Measurements from ENCODE around the gene RET.

Gene RET

DNA sequence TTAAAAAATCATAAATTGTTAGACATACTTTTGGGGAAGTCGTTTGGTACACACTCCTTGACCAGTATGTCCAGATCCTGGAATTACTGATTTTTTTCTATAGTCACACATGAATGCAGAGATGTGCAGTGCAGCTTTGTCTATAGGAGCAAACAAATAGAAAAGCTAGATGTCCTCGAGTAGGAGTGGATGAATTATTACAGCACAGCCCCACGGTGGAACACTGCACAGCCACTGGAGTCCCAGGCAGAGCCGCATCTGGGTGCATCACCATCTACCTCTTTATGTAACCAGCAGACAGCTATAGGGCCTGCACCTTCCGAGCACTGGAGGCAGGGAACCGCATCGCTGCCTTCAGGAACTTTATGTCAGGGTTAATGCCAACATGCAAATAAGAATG lies 17.0 kb upstream of the RET start:
- Histone ChIP-seq H3K9ac (ENCODE audit: low read length) (no peak overlapping the region), H3K4me3 (ENCODE audit: low read length) (no peak overlapping the region), H3K27me3 (ENCODE audit: control insufficient read depth, insufficient read depth, low read length) (no peaks in the 10 kb centered on the region), H3K4me1 (ENCODE audit: control insufficient read depth, insufficient read depth, low read length) (no peaks in the 10 kb centered on the region), H3K27ac (ENCODE audit: low read depth, low read length) (no peak overlapping the region), H3K36me3 (ENCODE audit: control insufficient read depth, insufficient read depth, low read length) (no peaks in the 10 kb centered on the region)

DNA sequence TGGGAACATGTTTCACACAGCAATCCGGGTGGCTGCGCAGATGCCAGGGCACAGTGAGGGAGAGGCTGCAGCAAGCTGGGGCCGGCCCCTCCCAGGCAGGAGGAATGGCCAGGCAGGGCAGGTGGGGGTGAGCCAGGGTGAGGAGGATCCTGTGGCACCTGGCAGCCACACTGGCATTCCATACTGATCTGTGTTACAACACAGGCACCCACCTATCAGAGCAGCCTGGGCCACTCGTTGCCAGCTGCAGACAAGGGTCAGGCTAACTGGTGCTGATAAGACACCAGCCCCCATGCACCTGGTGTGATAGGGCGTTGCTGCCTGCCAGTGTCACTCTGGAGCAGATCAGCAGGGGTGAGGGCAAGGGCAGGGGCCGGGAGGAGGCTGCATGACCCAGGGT lies 16.6 kb upstream of the RET start:
- no peaks in the 10 kb centered on the region for H3K27me3 ChIP-seq (ENCODE audit: control insufficient read depth, insufficient read depth, low read length)
- no peak overlapping the region for H3K27ac ChIP-seq (ENCODE audit: low read depth, low read length)
- no peak overlapping the region for H3K9ac ChIP-seq (ENCODE audit: low read length)
- H3K4me3 ChIP-seq (ENCODE audit: low read length) = no peak overlapping the region
- H3K4me1 ChIP-seq (ENCODE audit: control insufficient read depth, insufficient read depth, low read length) = no peaks in the 10 kb centered on the region
- no peaks in the 10 kb centered on the region for H3K36me3 ChIP-seq (ENCODE audit: control insufficient read depth, insufficient read depth, low read length)

DNA sequence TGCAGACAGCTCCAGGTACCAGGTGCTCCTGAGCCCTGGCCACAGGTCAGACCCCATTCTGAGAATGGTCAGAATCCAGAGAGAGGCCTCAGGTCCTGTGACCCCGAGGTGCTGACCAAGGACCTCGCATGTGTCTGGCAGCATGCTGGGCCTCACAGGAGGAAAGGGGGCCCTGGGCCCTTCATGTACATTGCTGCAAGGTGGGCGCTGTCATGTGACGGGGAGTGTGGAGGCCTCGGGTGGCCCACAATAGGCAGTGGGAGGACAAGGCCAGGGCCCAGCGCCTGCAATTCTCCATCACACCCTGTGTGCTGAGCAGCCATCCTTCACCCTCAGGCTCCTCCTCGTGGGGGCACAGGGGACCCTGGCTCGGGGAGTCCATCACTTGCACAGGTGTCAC lies 15.5 kb upstream of the RET start:
- Histone ChIP-seq H3K4me3 (ENCODE audit: low read length) (no peak overlapping the region), H3K27me3 (ENCODE audit: control insufficient read depth, insufficient read depth, low read length) (no peaks in the 10 kb centered on the region), H3K9ac (ENCODE audit: low read length) (no peak overlapping the region), H3K36me3 (ENCODE audit: control insufficient read depth, insufficient read depth, low read length) (no peaks in the 10 kb centered on the region), H3K4me1 (ENCODE audit: control insufficient read depth, insufficient read depth, low read length) (no peaks in the 10 kb centered on the region), H3K27ac (ENCODE audit: low read depth, low read length) (no peak overlapping the region)

DNA sequence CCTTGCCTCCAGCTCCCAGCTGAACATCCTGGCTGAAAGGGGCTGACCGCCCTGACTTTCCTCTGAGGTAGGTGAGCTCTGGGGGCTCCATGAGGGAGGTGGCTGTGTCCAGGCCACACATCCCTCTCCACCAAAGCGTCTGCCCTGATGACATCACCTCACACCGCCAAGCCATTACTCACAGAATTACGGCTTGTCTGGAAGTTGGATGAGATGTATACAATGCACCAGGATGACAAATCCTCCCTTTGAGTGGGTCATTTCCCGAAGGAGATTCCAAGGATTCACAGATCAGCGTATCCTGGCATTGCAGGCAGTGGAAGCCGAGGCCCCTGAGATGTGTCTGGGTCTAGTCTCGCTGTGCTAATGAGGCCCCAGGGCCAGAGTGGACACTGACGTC lies 15.1 kb upstream of the RET start:
- no peaks in the 10 kb centered on the region for H3K4me1 ChIP-seq (ENCODE audit: control insufficient read depth, insufficient read depth, low read length)
- no peak overlapping the region for H3K27ac ChIP-seq (ENCODE audit: low read depth, low read length)
- no peak overlapping the region for H3K4me3 ChIP-seq (ENCODE audit: low read length)
- H3K9ac ChIP-seq (ENCODE audit: low read length) = no peak overlapping the region
- no peaks in the 10 kb centered on the region for H3K27me3 ChIP-seq (ENCODE audit: control insufficient read depth, insufficient read depth, low read length)
- H3K36me3 ChIP-seq (ENCODE audit: control insufficient read depth, insufficient read depth, low read length) = no peaks in the 10 kb centered on the region

DNA sequence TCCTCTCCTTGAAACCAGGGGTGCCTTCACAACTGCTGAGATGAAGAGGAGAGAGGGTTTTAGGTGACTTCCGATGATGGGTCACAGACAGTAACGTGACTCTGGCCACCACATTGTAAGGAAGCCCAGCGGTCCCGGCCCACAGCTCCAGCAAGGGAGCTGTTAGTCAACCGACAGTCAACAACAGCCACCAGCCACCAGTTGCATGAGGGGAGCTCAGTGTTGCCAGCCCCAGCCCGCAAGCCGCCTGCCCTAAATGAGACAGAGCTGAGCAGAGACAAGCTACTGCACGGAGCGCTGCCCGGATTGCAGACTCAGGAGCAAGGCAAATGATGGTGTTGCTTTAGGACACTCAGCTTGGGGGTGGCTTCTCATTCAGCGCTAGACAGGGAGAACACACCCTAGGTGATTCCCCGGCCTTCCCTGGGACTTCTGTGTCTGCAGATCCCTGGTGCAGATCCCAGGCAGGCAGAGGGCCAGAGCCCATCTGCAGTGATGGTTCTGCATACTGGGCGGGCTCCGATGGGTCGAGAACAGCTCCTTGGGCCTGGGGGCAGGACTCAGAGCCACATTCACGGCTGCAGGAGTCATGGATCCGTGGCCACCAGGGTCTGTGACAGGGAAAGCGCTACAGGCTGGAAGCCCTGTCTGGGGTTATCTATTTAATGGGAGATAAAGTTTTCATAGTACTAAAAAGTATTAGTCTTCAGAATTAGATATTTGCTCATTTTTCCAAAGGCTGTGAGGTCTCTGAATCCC lies 14.3 kb upstream of the RET start:
- Histone ChIP-seq H3K36me3 (ENCODE audit: control insufficient read depth, insufficient read depth, low read length) (no peaks in the 10 kb centered on the region), H3K4me3 (ENCODE audit: low read length) (no peak overlapping the region), H3K9ac (ENCODE audit: low read length) (no peak overlapping the region), H3K27me3 (ENCODE audit: control insufficient read depth, insufficient read depth, low read length) (no peaks in the 10 kb centered on the region), H3K27ac (ENCODE audit: low read depth, low read length) (no peak overlapping the region), H3K4me1 (ENCODE audit: control insufficient read depth, insufficient read depth, low read length) (no peaks in the 10 kb centered on the region)

DNA sequence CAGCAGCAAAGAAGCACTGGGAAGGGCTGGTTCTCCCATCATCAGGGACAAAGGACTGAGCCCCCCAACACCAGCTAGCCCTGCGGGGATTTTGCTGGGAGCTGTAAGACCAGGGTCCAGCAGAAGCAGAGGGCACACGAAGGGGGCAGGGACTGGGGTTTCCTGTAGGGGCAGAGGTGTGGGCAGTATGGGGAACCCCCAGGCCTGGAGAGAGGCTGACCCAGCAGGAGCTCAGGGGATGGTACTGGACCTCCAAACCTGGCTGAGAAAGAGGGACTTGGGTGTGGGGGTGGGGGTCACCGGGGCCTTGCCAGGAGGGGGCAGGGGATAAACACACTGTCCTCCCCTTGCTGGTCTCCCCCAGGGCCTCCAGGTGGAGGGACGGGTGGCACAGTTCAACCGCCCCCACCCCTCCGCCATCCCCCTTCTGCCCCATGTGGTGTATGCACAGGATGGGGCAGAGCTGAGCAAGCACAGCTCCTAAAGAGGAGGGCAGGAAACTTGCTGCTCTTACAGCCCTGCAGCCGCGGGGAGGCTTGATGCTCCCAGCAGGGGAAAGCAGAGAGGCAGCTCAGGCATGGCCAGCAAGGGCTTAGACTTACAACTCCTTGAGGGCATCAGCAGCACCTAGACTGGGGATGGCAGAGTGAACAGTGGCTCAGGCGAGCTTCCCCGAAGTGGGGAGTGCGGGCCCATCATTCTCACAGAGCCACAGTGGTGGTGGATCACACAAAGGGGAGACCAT lies 12.4 kb upstream of the RET start:
- Histone ChIP-seq H3K4me1 (ENCODE audit: control insufficient read depth, insufficient read depth, low read length) (peaks cover 4% of the 10 kb centered on the region), H3K4me3 (ENCODE audit: low read length) (no peak overlapping the region)

DNA sequence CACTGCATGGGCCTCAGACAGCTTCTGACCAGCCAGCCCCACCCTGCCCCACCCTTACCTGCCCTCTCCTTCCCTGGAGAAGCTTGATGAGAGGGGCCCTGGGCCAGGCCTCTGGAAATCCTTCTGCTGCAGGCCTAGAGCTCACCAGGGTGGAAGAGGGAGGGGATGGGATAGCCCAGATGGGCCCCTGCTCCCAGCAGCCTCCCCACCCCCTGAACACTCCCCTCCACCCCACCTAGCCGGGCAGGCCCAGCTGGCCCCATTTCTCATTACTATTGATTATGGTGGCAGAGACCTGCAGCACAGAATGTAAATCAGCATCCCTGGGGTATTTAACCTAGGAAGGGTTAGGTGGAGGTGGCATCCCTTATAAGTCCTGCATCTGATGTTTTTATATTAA lies 11.6 kb upstream of the RET start:
- H3K27ac ChIP-seq (ENCODE audit: low read depth, low read length) = no peak overlapping the region
- H3K4me1 ChIP-seq (ENCODE audit: control insufficient read depth, insufficient read depth, low read length) = peaks cover 4% of the 10 kb centered on the region
- no peaks in the 10 kb centered on the region for H3K36me3 ChIP-seq (ENCODE audit: control insufficient read depth, insufficient read depth, low read length)
- H3K4me3 ChIP-seq (ENCODE audit: low read length) = no peak overlapping the region
- no peaks in the 10 kb centered on the region for H3K27me3 ChIP-seq (ENCODE audit: control insufficient read depth, insufficient read depth, low read length)
- no peak overlapping the region for H3K9ac ChIP-seq (ENCODE audit: low read length)

More for the DNA sequence above, 12.4 kb upstream of the RET start:
- no peak overlapping the region for H3K9ac ChIP-seq (ENCODE audit: low read length)
- H3K27me3 ChIP-seq (ENCODE audit: control insufficient read depth, insufficient read depth, low read length) = no peaks in the 10 kb centered on the region
- H3K36me3 ChIP-seq (ENCODE audit: control insufficient read depth, insufficient read depth, low read length) = no peaks in the 10 kb centered on the region
- no peak overlapping the region for H3K27ac ChIP-seq (ENCODE audit: low read depth, low read length)

DNA sequence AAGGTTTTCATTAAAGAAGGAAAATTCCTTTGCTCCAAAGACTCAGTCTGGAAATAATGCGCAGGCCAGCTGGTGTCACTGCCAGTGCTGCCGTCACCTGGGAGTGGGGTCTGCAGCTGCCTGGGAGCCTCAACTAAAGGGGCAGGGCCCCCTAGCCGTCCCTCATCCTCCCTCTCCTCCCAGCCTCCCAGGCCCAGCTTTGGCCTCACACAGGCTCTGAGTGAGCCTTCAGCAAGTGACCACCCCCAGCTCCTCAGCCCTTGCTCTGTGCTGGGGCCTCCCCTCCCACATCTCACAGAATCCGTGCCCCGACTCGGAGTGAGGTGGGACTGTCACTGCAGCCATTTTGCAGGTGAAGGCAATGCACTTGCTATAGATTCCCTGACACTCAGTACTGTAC lies 11.1 kb upstream of the RET start:
- no peaks in the 10 kb centered on the region for H3K27me3 ChIP-seq (ENCODE audit: control insufficient read depth, insufficient read depth, low read length)
- no peak overlapping the region for H3K9ac ChIP-seq (ENCODE audit: low read length)
- H3K4me3 ChIP-seq (ENCODE audit: low read length) = no peak overlapping the region
- H3K36me3 ChIP-seq (ENCODE audit: control insufficient read depth, insufficient read depth, low read length) = no peaks in the 10 kb centered on the region
- peaks cover 4% of the 10 kb centered on the region for H3K4me1 ChIP-seq (ENCODE audit: control insufficient read depth, insufficient read depth, low read length)
- H3K27ac ChIP-seq (ENCODE audit: low read depth, low read length) = no peak overlapping the region

DNA sequence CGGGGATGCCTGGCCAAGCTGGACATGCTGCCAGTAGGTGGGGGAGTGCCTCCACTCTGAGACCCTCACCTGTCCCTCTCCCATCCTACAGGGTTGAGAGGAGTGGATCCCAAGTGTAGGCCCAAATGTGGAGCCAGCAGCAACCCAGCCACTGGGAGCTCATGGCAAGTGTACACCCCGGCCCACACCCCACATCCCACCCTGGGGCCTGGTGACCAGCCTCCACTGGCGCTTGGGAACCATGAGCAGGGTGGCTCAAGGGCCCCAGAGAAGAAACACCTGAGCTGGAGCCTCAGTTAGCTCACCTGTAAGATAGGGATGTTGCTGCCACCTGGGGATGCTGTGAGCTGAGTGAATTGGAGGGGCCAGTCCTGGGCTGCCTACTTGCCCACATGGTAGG lies 10.4 kb upstream of the RET start:
- Histone ChIP-seq H3K4me1 (ENCODE audit: control insufficient read depth, insufficient read depth, low read length) (peaks cover 4% of the 10 kb centered on the region), H3K27me3 (ENCODE audit: control insufficient read depth, insufficient read depth, low read length) (no peaks in the 10 kb centered on the region), H3K36me3 (ENCODE audit: control insufficient read depth, insufficient read depth, low read length) (no peaks in the 10 kb centered on the region), H3K4me3 (ENCODE audit: low read length) (no peak overlapping the region), H3K27ac (ENCODE audit: low read depth, low read length) (no peak overlapping the region), H3K9ac (ENCODE audit: low read length) (no peak overlapping the region)

DNA sequence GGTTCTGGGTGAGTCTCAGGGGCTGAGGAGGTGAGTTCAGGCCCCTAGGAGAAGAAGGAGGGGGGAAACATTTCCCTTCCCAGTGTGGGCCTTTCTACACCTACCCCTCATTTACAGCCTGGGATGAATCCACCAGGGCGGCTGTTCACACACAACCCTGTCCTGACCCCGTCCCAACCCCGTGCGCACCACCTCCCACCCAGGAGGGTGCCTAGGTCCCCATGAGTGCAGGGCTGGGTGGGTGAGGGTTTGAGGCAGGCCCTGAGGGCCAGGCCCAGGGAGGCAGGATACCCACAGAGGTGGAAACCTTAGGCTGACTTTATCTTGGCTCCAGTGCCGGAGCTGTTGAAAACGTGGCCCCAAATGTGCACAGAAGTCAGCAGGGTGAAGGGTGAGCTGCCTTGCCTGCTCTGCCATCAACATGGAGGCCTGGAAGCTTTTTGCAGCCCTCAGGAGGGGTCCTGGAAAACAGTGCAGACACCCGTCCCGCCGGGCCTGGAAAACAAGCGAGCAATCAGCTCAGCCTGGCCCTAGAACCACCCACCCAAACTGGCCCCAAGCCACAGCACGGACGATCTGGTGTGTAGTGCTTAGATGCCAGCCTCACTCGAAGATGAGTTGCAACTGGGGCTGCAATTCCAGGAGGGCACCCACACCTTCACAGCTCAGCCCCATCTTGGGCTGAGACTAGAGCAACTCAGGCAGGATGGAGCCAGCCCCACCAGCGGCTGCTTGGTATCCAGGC lies 9.3 kb upstream of the RET start:
- Histone ChIP-seq H3K27ac (ENCODE audit: low read depth, low read length) (no peak overlapping the region), H3K4me3 (ENCODE audit: low read length) (no peak overlapping the region), H3K27me3 (ENCODE audit: control insufficient read depth, insufficient read depth, low read length) (no peaks in the 10 kb centered on the region), H3K9ac (ENCODE audit: low read length) (no peak overlapping the region), H3K4me1 (ENCODE audit: control insufficient read depth, insufficient read depth, low read length) (peaks cover 4% of the 10 kb centered on the region), H3K36me3 (ENCODE audit: control insufficient read depth, insufficient read depth, low read length) (no peaks in the 10 kb centered on the region)

DNA sequence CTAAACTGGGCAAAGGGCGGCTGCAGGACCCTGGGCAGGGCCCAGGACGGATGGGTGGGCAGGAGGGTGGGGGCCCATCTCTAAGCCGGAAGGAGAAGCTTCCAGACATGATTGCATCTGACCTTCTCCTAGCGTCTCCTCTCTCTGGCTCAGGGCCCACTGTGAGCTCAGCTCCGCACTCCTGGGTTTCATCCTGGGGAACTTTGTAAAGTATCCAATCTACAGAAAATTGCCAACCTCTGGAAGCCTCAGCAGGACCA lies 8.8 kb upstream of the RET start:
- no peak overlapping the region for H3K4me3 ChIP-seq (ENCODE audit: low read length)
- no peak overlapping the region for H3K27ac ChIP-seq (ENCODE audit: low read depth, low read length)
- no peak overlapping the region for H3K9ac ChIP-seq (ENCODE audit: low read length)
- peaks cover 4% of the 10 kb centered on the region for H3K4me1 ChIP-seq (ENCODE audit: control insufficient read depth, insufficient read depth, low read length)
- no peaks in the 10 kb centered on the region for H3K36me3 ChIP-seq (ENCODE audit: control insufficient read depth, insufficient read depth, low read length)
- H3K27me3 ChIP-seq (ENCODE audit: control insufficient read depth, insufficient read depth, low read length) = no peaks in the 10 kb centered on the region

DNA sequence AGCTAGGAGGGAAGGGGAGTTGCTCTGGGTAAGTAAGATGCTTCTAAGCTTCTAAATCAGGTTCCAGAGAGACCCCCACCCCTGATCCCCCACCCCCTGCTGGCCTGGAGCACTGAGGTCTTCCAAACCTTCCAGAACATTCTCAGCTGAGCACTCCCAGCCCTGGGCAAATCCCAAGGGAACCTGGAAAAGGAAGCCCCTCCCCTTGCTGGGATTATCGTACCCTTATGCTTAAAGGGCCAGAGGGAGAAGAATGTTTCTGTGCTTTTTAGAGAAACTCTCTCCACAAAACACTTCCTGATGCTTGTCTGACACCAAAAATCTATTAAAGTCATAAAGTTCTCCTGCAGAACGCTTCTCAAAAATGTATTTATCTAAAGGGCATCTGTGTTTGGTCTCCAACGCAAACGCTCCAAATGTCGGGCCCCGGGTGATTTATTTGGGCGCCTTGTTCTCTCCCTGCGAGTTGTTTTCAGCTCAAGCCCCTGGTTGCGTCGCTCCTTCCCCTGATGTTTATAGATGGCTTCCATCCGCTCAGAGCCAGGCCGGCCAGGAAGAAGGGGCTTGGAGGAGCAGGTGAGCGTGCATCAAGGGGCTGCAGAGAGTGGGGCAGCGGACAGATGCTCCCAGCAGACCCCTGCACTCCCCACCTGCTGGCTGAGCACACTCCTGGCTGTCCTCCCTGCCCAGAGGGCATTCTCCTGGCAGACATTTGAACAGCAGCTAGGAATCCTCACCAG lies 8.2 kb upstream of the RET start:
- Histone ChIP-seq H3K4me3 (ENCODE audit: low read length) (no peak overlapping the region), H3K36me3 (ENCODE audit: control insufficient read depth, insufficient read depth, low read length) (no peaks in the 10 kb centered on the region), H3K27me3 (ENCODE audit: control insufficient read depth, insufficient read depth, low read length) (no peaks in the 10 kb centered on the region), H3K4me1 (ENCODE audit: control insufficient read depth, insufficient read depth, low read length) (peaks cover 4% of the 10 kb centered on the region), H3K27ac (ENCODE audit: low read depth, low read length) (no peak overlapping the region), H3K9ac (ENCODE audit: low read length) (no peak overlapping the region)
